HUDEP-2 (cell line): Measurements from ENCODE around the gene SORD.
"Not testable (repeated sequence)": the region's sequence is repeated elsewhere in the genome, so short reads cannot be mapped to it uniquely, and the experiment has no call there.

ENCODE experiments used
- DNase-seq, 76 experiments: peaks; one replicate each; lab custom pipeline; 2025; ENCODE audit not compliant: unreplicated experiment in 76 of 76; lab: John Stamatoyannopoulos, UW

The SORD gene

DNA sequence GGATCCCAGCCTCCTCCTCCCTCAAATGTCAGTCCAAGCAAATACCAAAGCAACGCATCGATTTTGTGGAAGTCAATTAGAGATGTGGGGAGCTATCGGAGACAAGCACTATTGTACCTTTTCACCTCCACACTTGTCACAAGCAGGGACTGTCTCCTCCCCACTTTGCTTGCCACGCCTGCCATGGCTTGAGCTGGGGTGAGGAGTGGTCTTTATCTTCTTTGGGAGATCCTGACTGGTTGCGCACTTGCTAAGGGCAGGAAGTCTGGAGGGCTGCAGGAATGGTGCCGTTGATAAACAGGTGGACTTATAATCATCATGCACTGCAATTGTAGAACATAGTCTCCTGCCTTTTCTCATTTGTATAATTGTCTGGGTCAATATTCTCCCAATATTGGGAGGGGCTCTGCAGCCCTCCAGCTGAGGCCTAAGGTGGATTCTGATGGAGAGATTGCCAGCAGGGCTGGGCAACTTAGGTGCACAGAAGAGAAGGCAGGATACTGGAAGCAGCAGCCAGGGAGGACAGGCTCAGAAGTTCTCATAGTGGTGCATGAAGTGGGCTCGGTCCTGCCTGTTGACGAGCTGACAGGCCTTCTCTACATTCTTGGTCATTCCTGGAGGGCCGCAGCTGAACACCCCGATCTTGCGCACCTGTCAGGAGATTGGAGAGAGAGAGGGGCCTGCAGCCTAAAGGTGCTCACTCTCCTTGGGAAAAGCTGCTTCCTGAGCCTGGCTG is 70.8 kb downstream of the SORD start:
- DNase-seq = no peak

DNA sequence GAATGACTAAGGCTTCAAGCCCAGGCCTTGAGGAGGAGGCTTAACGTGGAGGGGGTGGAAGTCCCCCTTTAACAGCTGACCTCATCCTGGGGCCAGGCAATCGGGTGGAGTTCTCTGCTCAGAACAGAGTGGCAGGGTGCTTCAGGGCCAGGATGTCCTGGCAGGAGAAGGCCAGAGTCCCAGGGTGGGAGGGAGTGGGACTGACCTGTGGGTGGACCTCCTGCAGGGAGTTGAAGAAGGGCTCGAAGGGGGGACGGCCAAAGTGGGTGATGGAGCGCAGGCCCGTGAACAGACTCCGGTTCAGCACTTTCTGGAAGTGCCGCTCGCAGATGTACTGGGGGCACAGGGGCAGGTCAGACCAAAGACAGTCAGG is 71.3 kb downstream of the SORD start:
- no peak for DNase-seq

DNA sequence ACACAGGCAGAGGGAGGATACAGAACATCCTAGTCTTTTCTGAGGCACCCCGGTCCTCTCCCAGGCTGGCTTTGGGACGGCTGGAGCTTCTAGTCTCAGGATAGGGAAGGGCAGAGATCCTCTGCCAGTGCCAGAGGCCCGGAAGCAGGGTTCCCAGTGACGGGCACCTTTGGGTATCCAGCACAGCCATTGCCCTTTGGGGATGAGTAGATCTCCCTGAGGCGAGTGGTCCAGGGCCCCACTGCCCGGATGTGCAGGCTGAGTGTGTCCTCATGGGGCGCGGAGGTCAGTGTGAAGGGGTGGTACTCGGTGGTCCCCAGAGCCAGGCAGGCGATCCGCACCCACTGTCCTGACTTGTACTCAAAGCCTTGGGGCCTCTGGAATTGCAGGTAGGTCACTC is 72.7 kb downstream of the SORD start:
- no peak for DNase-seq

DNA sequence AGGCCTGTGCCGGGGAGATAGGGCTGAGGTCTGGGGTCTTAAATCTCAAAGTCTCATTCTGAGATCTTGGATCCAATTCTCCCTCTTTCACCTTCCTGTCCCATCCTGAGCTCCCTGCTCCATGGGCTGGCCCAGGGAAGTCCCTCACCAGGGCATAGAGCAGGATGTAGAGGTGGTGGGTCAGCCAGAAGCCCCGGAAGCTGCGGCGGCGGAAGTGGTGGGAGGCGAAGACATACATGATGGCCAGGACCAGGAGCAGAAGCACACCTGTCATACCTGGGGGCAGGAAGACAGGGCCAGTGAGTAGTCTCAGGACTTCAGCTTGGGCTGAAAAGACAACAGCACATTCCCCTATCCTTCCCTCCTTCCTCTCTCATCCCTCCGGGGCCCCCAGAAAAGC is 74.5 kb downstream of the SORD start:
- DNase-seq = no peak

DNA sequence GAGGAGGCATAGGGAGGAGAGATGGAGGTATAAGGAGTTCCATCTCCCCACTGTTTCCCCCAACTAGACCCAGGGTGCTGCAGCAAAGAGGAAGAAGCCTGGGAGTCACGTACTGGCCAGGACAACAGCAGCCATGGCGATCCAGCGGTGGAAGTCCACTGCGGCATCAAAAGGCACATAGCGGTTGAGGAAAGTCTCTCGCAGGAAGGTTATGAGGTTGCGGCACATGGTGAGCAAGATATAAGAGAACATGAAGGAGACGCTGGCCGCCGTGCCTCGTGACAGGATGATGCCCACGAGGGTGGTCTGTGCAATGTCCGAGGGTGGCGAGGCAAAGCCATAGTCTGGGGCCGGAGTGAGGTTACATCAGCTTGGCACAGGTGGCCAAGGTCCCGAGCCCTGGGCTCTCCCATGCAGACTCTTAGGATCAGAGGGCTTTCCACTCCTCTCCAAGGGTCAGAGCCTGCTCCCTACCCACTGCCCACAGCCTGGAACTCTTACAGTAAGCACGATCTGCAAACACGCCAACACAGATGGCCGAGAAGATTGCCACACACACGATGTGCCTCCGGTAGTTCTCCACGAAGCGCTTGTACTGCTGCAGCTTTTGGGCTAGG is 76.7 kb downstream of the SORD start:
- DNase-seq = no peak

DNA sequence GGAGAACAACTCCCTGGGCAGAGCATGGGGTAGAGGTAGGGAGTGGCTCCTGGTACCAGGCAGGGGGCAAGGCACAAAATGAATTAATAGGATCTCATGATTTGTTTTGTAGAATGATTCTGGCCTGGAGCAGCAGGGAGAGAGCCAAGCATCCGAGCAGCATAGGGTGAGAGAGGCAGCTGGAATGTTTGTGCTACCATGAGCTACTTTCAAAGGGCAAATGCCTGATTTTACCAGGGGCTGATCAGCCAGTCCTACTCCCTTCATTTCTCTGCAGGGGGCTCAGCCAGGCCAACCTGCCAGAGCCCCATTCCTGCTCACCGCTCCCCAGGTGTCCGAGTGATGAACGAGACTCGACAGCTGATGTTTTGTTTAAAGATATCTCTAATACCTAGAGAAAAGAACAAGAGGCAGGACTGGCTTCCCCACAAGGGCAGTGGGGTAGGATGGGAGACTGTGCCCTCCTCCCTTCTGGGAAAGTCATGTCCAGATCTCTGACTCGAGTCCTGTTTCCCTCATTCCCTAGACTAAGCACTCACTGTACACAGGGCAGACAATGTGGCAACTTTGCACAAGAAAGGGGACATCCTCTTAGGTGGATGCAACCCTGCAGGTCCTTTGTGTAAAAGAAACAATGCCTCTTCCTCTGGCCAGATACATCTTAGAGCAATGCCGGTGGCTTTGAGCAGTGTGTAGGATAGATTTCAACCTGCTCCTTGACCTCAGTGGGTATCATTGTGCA is 78.1 kb downstream of the SORD start:
- no peak for DNase-seq

DNA sequence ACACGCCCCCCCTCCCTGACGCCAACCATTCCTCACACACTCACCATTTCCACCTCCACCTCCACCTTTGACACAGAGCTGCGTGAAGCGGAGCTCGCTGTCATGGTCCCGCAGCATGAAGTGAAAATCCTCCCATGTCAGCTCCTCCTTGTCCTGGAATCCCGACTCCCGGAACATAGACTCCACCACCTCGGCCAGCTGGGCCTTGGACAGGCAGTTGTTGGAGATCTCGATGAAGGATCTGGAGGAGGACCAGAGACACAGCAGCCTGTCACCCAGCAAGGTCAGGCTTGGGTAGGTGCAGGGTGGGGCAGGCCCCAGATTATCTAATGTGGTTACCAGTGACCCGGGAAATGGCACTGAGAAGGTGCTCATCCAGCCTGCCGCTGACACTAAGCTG is 78.8 kb downstream of the SORD start:
- no peak for DNase-seq

DNA sequence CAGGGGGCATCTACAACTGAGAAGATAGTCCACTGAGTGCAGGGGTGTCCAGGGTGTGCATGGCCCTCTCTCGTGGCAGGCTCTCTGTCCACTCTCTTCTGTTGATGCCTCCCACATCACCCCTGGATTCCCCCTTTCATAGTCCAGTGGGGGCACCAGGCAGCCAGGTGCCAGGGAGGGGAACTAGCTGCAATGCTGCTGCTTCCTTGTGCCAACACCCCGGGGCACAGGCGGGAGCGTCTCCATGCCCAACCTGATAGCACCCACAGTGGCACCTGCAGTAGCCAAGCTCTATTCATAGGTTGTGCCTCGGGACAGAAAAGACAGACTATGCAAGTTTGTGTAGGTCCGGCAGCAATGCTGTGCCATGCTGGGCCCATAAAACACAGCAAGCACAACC is 79.2 kb downstream of the SORD start:
- DNase-seq = no peak

DNA sequence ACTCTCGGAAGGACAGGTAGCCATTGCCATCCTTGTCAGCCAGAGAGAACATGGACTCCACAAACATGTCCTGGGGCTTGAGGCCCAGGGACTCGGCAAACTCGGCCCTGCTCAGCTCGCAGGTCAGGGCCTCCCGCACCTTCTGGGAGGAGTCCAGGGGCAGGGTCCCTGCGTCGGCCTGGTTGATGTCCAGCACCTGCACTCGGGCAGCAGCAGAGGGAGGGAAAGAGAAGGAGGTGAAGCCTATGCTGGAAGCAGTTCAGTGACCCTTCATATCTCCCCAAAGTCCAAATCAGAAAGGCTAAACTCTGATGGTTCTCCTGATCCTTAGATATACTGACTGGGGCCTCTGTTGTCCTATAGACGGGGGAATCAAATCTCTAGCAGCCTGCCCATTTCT is 81.2 kb downstream of the SORD start:
- not testable (repeated sequence) for DNase-seq

DNA sequence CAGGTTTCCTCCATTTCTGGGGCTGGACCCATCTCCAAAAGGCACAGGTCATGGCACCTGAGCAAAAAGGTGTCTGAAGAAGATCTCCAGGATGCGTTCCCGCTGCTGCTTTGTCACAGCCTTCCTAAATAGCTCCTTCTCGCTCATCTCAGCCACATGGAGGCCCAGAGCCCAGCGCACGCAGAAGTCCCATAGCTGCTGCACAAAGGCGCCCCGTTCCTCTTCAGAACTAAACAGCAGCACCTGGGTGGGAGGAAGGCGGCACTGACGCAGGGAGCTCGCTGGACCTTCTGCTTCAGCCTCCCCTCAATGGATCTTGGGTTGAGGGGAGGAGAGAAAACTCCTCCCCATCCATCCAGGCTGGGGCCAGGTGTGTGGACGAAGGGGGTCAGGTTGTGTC is 82.6 kb downstream of the SORD start:
- no peak for DNase-seq

DNA sequence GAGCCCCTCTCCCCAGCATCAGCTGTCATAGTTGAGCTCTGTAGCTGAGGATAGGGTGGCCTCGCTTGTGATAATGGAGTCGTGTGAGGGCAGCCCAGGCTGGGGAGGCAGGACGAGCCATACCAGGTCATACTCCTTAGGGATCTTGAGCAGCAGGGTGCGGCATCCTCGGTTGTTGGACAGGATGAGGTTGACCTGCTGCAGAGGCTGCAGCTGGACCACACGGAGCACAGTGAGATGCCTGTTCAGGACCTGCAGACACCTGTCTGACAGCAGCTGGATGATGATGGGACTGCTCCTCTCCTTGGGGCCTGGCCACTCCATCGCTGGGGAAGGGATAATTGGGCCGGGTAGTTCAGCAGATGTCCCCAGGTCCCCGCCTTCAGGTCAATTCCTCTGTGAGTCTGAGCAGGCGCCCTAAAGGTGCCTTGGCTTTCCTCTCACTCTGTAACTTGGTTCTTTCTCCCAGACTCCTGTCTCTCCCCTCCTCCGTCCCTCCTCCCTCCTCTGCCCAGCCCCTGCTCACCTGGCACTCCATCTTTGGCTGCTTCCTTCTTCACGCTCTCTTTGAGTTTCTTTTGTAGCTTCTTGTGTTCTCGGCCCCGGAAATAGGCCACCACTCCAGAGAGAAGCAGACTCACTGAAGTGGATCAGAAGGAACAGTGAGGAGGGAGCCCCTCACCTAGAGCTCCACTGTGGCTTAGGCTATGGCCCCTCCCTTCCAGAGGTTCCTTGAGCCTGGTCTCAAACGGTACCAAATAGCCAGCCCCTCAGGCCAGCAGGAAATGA is 83.2 kb downstream of the SORD start:
- DNase-seq = no peak

DNA sequence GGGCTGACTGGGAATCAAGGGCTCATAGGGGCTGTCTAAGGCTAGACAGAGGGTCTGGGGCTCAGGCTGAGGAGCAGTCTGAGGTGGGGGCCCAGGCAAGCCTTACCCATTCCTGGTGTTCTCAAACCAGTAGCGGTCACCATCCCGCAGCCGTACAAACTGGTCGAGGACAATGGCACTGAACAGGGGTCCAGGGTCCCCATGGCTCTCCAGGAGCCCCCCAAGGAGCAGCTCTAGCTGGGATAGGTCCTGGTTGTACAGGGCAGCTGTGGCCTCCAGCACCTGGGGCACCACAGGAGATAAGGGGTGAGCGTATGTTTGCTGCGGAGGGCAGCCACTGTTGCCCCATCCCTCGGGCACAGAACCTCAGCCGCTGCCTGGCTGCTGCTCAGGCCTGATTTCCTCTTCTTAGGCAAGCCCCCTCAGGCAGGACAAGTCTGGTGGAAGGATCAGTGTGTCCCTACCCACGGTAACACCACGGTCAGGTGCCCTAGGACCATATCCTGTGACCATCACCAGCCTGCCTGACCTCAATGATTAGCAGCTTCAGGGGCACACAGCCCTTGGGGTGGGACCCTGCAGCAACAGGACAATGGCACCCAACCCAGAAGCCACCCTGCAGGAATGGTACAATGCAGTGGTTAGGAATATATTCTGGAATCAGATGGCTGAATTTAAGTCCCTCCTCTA is 85.1 kb downstream of the SORD start:
- DNase-seq = no peak

DNA sequence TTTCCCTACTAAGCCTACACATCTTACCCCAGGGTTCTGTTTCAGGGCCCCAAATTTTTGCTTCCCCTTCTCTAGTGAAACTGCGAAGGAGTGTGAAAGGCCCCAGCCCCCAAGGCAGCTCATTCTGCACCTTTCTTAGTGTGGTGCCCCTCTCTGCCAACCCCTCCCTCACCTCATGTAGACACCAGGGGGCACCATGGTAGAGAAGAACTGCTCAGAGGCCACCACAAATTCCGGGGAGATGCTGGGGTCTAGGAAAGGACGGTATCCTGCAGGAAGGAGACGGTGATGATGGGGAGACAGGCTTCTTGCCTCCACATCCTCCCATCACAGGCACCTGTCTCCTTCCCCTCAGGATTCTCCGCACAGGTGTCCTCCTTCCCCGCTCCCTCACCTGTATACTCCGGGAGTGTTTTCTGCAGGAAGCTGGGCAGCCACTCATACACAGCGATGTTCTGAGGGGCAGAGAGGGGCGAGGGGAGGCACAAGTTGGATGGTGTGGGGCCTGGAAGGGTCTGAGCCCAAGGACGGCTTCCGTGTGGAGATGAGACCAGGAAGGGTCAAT is 87.3 kb downstream of the SORD start:
- DNase-seq = no peak

DNA sequence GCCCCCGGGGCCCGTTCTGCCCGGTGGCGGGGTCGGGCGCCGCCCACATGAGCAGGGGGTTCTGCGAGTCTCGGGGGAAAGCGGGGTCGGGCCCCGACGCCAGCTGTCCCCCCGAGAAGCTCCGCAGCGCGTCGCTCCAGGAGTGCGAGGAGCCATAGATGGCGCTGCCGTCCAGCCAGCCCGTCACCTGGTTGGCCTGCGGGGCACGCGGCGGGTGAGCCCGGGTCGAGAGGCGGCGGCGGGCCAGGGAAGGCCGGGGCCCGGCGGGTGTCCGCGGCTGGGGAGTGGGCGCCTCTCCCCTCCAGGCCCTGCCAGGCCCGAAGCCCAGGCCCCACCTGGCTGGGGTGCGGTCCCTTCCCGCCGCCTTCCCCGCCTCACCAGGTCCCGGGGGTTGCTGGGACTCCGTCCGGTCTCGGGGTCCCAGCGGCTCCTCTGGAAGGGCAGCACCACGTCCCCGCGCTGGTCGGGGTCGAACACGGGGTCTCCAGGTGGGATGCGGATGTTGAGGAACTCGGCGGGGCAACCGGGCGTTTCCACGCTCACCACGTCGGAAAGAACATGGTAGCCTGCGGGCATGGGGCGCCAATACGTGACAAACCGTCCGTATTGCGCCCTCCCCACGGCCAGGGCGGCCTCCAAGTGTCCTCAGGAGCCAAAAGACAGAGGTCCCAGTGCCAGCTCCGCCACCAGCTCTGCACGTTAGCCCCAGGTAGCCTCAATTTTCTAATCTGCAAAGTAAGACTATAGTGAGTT is 88.6 kb downstream of the SORD start:
- no peak for DNase-seq

DNA sequence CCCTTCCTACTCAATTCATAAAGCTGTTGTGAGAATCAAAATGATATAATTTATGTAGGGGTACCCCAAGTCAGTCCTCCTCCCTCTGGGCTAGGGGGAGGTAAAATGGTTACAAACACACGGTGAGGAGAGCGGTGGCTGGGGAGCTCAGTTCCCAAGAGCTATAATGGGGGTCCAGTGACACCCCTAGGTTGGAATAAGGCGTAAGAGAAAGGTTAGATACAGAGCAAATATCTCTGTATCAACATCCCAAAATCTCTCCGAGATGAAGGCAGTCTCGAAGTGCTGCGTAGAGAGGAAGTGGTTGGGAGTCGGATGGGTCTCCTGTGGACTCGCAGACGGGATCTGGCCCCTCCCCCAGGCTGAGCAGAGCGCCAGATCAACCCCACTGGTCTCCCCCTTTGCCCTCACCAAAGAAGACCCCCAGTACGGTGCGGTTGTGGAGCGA is 89.2 kb downstream of the SORD start:
- no peak for DNase-seq

DNA sequence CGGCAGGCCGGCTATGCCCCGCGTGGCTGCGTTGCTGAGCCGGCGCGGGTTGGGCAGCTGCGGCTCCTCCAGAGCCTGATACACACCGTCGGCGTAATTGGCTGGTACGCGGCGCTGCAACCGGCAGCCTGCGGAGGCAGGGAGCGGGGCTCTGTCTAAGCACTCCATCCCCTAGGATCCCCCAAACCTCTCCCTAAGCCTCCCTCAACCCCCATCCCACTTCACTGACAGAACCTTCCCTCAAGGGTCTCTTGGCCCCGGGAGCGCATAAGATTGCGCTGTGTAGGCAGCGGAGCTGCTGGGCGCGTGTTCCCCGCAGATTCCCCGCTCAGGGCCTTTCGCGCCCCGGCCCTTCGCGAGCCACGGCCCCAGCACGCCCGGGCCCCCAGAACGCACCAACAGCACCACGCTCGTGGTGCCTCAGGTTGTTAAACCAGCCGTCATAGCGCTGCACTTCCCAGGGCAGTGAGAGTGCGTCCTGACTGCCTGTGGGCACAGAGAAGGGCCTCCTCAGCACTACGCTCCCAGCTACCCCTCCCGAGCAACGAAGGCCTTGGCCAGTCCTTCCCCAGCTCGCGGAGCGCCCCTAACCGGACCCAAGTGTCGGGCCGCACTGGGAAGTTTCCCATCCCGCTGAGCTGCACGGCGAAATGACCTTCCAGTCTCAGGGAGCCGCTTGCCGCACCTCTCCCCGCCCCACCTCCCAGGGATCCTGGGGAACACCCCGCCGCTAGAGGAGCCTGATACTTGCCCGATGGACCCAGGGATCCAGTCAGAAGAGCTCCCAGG is 89.8 kb downstream of the SORD start:
- DNase-seq = no peak

DNA sequence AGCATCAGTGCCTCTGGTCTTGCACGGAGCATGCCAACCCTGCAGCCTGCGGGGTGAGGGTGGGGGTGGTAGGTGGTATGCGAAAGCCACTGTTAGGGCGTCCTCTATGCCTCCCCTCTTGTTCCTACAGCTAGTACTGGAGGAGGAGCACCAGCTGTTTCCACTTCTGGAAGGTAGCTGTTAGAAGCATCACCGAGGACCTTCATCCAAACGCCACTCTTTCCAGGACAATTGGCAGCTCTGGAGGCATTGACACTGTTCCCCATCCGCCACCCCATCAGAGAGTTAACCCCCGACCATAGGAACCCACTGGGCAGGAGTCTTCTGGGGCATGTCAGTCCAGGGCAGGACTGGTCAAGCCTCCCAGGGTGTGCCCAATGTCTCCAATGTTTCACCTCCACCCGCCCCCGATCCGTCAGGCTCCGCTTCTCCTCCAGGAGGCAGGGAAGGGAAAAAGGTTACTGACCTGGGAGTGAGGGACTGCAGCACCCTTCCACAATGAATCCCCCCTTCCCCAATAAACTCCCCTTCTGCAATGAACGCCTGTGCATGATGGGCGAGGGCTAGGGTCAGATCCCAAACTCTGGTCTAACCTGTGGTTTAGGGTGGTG is 90.5 kb downstream of the SORD start:
- DNase-seq = no peak

DNA sequence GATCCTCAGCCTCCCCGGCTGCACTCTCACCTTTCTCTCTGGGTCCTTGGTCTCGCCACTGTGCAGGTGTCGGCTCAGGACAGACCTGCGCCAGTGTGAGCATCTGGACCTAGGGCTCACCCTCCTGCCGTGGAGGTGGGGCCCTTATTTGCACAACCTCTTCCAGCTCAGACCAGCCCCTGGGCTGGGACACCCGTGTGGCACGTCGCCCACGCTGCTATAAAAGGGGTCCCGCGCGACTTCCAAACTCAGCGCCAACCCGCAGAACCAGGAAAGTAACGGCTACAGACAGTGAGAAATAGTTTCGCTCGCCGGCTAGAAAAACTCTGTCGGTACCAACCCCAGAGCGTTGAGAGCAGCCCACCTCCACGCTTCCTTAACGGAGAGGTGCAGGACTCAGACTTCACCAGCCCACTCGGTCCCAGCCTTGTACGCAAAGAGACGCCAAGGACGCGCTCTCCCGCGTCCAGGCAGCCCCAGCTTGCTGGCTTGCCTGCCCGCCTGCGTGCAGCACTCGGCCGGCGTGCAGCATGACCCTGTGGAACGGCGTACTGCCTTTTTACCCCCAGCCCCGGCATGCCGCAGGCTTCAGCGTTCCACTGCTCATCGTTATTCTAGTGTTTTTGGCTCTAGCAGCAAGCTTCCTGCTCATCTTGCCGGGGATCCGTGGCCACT is 91.2 kb downstream of the SORD start, which contains the start of the genes DUOX2 and DUOXA2:
Gene DUOX2, minus strand, starts transcription at position 97 of the 675 bp plus-strand sequence. CDS start 761 bp downstream, outside the sequence.
Gene DUOXA2, plus strand, starts transcription at position 251 of the 675 bp plus-strand sequence. Its CDS starts 280 bp downstream, at position 531.
- no peak for DNase-seq
